ENCODE results near the gene PARP8.
A peak's percentile ranks its signal among the peaks of the same experiment; 100 is the strongest.
"Not testable (repeated sequence)": the region's sequence is repeated elsewhere in the genome, so short reads cannot be mapped to it uniquely, and the experiment has no call there.

Gene PARP8

GRCh38 chr5:50792843-50793242 lies 126.4 kb downstream of the PARP8 start:
- DNase-seq, result no peak

- no peak for DNase-seq
These were observed 128.4 kb downstream of the PARP8 start for GRCh38 chr5:50794812-50795211.

- no peak for DNase-seq
These were observed 131.6 kb downstream of the PARP8 start for GRCh38 chr5:50798002-50798401.

GRCh38 chr5:50799596-50799995 lies 133.2 kb downstream of the PARP8 start:
- DNase-seq, result no peak

- no peak for DNase-seq
These were observed 134.0 kb downstream of the PARP8 start for GRCh38 chr5:50800410-50800809.

- no peak for DNase-seq
These were observed 141.2 kb downstream of the PARP8 start for GRCh38 chr5:50807661-50808060.

GRCh38 chr5:50808406-50808805 lies 142.0 kb downstream of the PARP8 start:
- DNase-seq, result no peak

GRCh38 chr5:50811746-50812145 lies 145.3 kb downstream of the PARP8 start:
- DNase-seq, result not testable (repeated sequence)

GRCh38 chr5:50813691-50814090 lies 147.3 kb downstream of the PARP8 start:
- no peak for DNase-seq

- no peak for DNase-seq
These were observed 148.1 kb downstream of the PARP8 start for GRCh38 chr5:50814556-50814955.

GRCh38 chr5:50822046-50822445 lies 155.6 kb downstream of the PARP8 start:
- no peak for DNase-seq

- DNase-seq, result no peak
These were observed 156.3 kb downstream of the PARP8 start for GRCh38 chr5:50822761-50823160.

- no peak for DNase-seq
These were observed 157.1 kb downstream of the PARP8 start for GRCh38 chr5:50823568-50823967.

- no peak for DNase-seq
These were observed 157.7 kb downstream of the PARP8 start for GRCh38 chr5:50824109-50824508.

- no peak for DNase-seq
These were observed 161.2 kb downstream of the PARP8 start for GRCh38 chr5:50827516-50828247.

GRCh38 chr5:50829023-50829422 lies 162.6 kb downstream of the PARP8 start:
- DNase-seq, result no peak

- DNase-seq, result no peak
These were observed 166.3 kb downstream of the PARP8 start for GRCh38 chr5:50832657-50833284.

GRCh38 chr5:50836356-50836755 lies 169.9 kb downstream of the PARP8 start:
- DNase-seq, result no peak

GRCh38 chr5:50839472-50839871 lies 173.0 kb downstream of the PARP8 start:
- DNase-seq, result no peak

GRCh38 chr5:50843091-50843490 lies 176.7 kb downstream of the PARP8 start:
- DNase-seq, result no peak

GRCh38 chr5:50846261-50846660 lies 179.8 kb downstream of the PARP8 start:
- DNase-seq, result no peak

- DNase-seq, result peak; percentile 55
These were observed 183.1 kb downstream of the PARP8 start for GRCh38 chr5:50849554-50849953.

- DNase-seq, result peak; percentile 98
These were observed 186.7 kb downstream of the PARP8 start for GRCh38 chr5:50853151-50853550.

- DNase-seq, result no peak
These were observed 187.6 kb downstream of the PARP8 start for GRCh38 chr5:50854082-50854481.

- DNase-seq, result no peak
These were observed 188.6 kb downstream of the PARP8 start for GRCh38 chr5:50855001-50855400.
